GM19438 (cell line): ENCODE measurements around the gene SARS2.
A peak's percentile ranks its signal among the peaks of the same experiment; 100 is the strongest.

Experiments
- ATAC-seq: cut with Tn5 transposase; IDR thresholded peaks from one replicate; pipeline ENCODE4 v1.9.1; 2021; ENCODE audit warnings: low read depth; ENCODE audit not compliant: unreplicated experiment

SARS2 gene

GRCh38 chr19:38869836-38870607 lies 60.5 kb downstream of the SARS2 start:
- peak; percentile 80 for ATAC-seq

GRCh38 chr19:38869160-38869835 lies 61.3 kb downstream of the SARS2 start:
- no peak for ATAC-seq

GRCh38 chr19:38868551-38868950 lies 62.0 kb downstream of the SARS2 start:
- ATAC-seq: no peak

- ATAC-seq: no peak
Observed at GRCh38 chr19:38867171-38867780, 63.3 kb downstream of the SARS2 start.
